Keratinocyte (primary cell): ENCODE data around the gene ZNF416. TPM values are rescaled to one million over a fixed set of nuclear protein-coding genes. Genes with fewer than 3 reads are reported as not detected.
A peak's percentile ranks its signal among the peaks of the same experiment; 100 is the strongest.

Source experiments
- DNase-seq: peaks from one replicate; pipeline ENCODE4 v3.0.0-alpha.2; 2011; ENCODE audit warnings: low read depth, missing footprints, low spot score
- FAIRE-seq: peaks from 2 replicates; lab custom pipeline; 2011; peaks lifted over from hg19 to GRCh38; lab: Jason Lieb, UNC
- H2AFZ ChIP-seq: 2 replicates; pipeline ENCODE4 v1.6.0; 2012; ENCODE audit warnings: low read length, control low read depth, inconsistent platforms; ENCODE audit not compliant: control insufficient read depth
- H3K27ac ChIP-seq: 2 replicates; pipeline ENCODE4 v1.5.1; 2011; ENCODE audit warnings: low read length; ENCODE audit not compliant: control insufficient read depth, insufficient read depth
- H3K27me3 ChIP-seq: 3 replicates; pipeline ENCODE4 v1.6.0; 2011; ENCODE audit warnings: low read length; ENCODE audit not compliant: control insufficient read depth, insufficient read depth; ENCODE audit errors: extremely low read depth
- H3K36me3 ChIP-seq, 2 experiments: 2 replicates in 1 of 2; 3 replicates in 1 of 2; pipeline ENCODE4 v1.5.1; 2011; ENCODE audit warnings: low read length in 2 of 2, mild to moderate bottlenecking in 1 of 2; ENCODE audit not compliant: control insufficient read depth in 2 of 2, insufficient read depth in 2 of 2; ENCODE audit errors: extremely low read depth in 1 of 2
- H3K4me1 ChIP-seq: 3 replicates; pipeline ENCODE4 v1.5.1; 2011; ENCODE audit warnings: low read length; ENCODE audit not compliant: control insufficient read depth, insufficient read depth; ENCODE audit errors: extremely low read depth
- H3K4me2 ChIP-seq: 3 replicates; pipeline ENCODE4 v1.6.0; 2011; ENCODE audit warnings: low read depth, low read length; ENCODE audit not compliant: control insufficient read depth, insufficient read depth; ENCODE audit errors: extremely low read depth
- H3K4me3 ChIP-seq, 3 experiments: fragments of 200-600 bp in 1 of 3; sonication (generic) in 1 of 3; 2 replicates in 2 of 3; 3 replicates in 1 of 3; pipeline ENCODE4 v1.5.1; 2011 to 2016; ENCODE audit warnings: low read length in 3 of 3, mild to moderate bottlenecking in 3 of 3, control low read depth in 2 of 3, inconsistent platforms in 1 of 3, low read depth in 1 of 3, mixed read lengths in 1 of 3, mixed run types in 1 of 3, moderate library complexity in 1 of 3; ENCODE audit not compliant: control insufficient read depth in 2 of 3, insufficient read depth in 2 of 3; ENCODE audit errors: extremely low read depth in 1 of 3
- H3K79me2 ChIP-seq: 2 replicates; pipeline ENCODE4 v1.6.0; 2012; ENCODE audit warnings: low read length; ENCODE audit not compliant: control insufficient read depth, insufficient read depth
- H3K9ac ChIP-seq: 3 replicates; pipeline ENCODE4 v1.6.0; 2011; ENCODE audit warnings: low read length; ENCODE audit not compliant: control insufficient read depth, insufficient read depth; ENCODE audit errors: extremely low read depth
- H3K9me1 ChIP-seq: 3 replicates; pipeline ENCODE4 v1.6.0; 2011; ENCODE audit warnings: low read length; ENCODE audit not compliant: control insufficient read depth, insufficient read depth; ENCODE audit errors: extremely low read depth
- H3K9me3 ChIP-seq: 2 replicates; pipeline ENCODE4 v1.5.1; 2012; ENCODE audit warnings: low read depth, low read length; ENCODE audit not compliant: control insufficient read depth
- H4K20me1 ChIP-seq: 3 replicates; pipeline ENCODE4 v1.6.0; 2011; ENCODE audit warnings: low read length; ENCODE audit not compliant: control insufficient read depth, insufficient read depth; ENCODE audit errors: extremely low read depth
- EZH2 ChIP-seq: IDR thresholded peaks from one replicate; pipeline ENCODE4 v1.6.1; 2012; ENCODE audit warnings: inconsistent platforms, mild to moderate bottlenecking, low read length, moderate library complexity
- dilution Hi-C: fragments of 300-500 bp; cut with MboI; formaldehyde crosslinking; loops from one replicate; pipeline ENCODE4 v1.7.0; 2020; ENCODE audit warnings: low sequenced_read_pairs; ENCODE audit not compliant: extremely low pct_ligation_motif_present
- polyA plus RNA-seq, 5 experiments: library from polyadenylated mRNA; depleted of rRNA in 3 of 5; stranded (reverse) in 3 of 5; stranded (forward) in 1 of 5; unstranded in 1 of 5; fragments of >200 nt; gene quantifications; 1 replicate in 1 of 5; 2 replicates in 3 of 5; 3 replicates in 1 of 5; pipeline versions ENCODE4 v1.2.1 to v1.2.3, GENCODE V29; 2011 to 2012; ENCODE audit warnings: missing spikeins in 2 of 5, low read depth in 1 of 5, low replicate concordance in 1 of 5
- TF ChIP-seq, protein P1 (sequence below), 3 experiments: IDR thresholded peaks in 1 of 3; conservative IDR thresholded peaks in 1 of 3; optimal IDR thresholded peaks in 1 of 3; 2 replicates in 2 of 3; 3 replicates in 1 of 3; pipeline versions ENCODE3 to v1.5.1; 2011; ENCODE audit warnings: low read length in 3 of 3, mild to moderate bottlenecking in 3 of 3, moderate library complexity in 2 of 3, control low read depth in 1 of 3, inconsistent platforms in 1 of 3; ENCODE audit not compliant: insufficient read depth in 2 of 3; ENCODE audit errors: extremely low read depth in 1 of 3

ZNF416 gene
- polyA plus RNA-seq, 1 donor (not counting 4 experiments of a cell fraction or from before 2014, with no cell fraction given) = 4.4 TPM

DNA sequence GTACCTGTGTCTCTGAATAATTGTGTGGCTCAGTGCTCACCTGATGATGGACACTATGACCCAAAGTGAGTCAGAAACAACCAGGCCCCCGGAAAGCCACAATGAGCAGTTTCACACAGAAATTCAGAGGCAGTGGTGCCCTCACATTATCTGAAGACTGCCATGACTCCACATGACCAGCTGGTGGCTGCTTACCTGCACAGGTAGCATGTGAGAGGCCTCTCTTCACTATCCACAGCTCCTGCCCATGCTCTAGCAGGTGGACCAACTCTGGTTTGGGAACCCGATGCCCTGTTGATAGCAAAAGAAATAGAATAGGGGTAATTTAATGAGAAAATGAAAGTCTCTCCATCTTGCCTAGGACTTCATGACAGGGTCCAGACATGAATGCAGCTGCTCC is 26.3 kb downstream of the ZNF416 start:
- H3K36me3 ChIP-seq = peaks cover 35 to 51% of the 10 kb centered on the region in 2 experiments

DNA sequence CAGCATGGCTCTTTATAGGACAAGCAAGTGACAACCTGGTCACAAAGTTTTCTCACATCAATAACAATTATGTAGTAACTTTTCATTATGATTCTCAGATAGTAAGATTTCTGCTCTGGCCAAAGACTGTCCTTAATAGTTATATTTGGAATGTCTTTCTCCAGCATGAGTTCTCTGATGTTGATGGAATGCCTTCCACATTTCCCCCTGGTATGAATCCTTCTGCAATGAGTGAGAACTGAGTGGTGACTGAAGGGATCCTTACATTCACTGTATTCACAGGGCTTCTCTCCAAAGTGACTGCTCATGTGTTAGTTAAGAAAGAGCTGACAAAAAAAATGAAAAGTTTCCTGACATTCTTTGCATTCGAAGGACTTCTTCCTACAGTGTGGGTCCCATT is 32.2 kb downstream of the ZNF416 start:
- H3K4me1 ChIP-seq = no peaks in the 10 kb centered on the region
- FAIRE-seq (no peak), DNase-seq (no peak)
- peaks cover 31 to 36% of the 10 kb centered on the region in 2 experiments for H3K36me3 ChIP-seq
- H3K79me2 ChIP-seq = no peaks in the 10 kb centered on the region
- peaks cover 49% of the 10 kb centered on the region for H3K9me3 ChIP-seq
- H3K9ac ChIP-seq = no peak overlapping the region
- H3K4me2 ChIP-seq = no peak overlapping the region
- no peak overlapping the region for H2AFZ ChIP-seq
- H3K27ac ChIP-seq = no peak overlapping the region
- dilution Hi-C loops = no loop called here
- H3K27me3 ChIP-seq = no peaks in the 10 kb centered on the region
- H3K9me1 ChIP-seq = no peaks in the 10 kb centered on the region
- H3K4me3 ChIP-seq = no peak overlapping the region
- no peak for TF ChIP-seq EZH2
- TF ChIP-seq, protein P1, sequence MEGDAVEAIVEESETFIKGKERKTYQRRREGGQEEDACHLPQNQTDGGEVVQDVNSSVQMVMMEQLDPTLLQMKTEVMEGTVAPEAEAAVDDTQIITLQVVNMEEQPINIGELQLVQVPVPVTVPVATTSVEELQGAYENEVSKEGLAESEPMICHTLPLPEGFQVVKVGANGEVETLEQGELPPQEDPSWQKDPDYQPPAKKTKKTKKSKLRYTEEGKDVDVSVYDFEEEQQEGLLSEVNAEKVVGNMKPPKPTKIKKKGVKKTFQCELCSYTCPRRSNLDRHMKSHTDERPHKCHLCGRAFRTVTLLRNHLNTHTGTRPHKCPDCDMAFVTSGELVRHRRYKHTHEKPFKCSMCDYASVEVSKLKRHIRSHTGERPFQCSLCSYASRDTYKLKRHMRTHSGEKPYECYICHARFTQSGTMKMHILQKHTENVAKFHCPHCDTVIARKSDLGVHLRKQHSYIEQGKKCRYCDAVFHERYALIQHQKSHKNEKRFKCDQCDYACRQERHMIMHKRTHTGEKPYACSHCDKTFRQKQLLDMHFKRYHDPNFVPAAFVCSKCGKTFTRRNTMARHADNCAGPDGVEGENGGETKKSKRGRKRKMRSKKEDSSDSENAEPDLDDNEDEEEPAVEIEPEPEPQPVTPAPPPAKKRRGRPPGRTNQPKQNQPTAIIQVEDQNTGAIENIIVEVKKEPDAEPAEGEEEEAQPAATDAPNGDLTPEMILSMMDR (optimal IDR thresholded peaks at IDR 0.05 in 1 of 3, IDR thresholded peaks at IDR 0.05 in 1 of 3, conservative IDR thresholded peaks at IDR 0.05 in 1 of 3; ENCODE audit: extremely low read depth in 1 of 3, insufficient read depth in 2 of 3, low read length in 3 of 3) = no peak
- H4K20me1 ChIP-seq = no peaks in the 10 kb centered on the region

More for the DNA sequence above, 26.3 kb downstream of the ZNF416 start:
- FAIRE-seq (no peak), DNase-seq (no peak)
- Histone ChIP-seq H3K9me3 (peaks cover 12% of the 10 kb centered on the region), H3K27ac (no peak overlapping the region), H3K4me3 (no peak overlapping the region), H3K79me2 (peaks cover 2% of the 10 kb centered on the region), H3K9me1 (no peaks in the 10 kb centered on the region), H3K4me2 (no peak overlapping the region), H4K20me1 (no peaks in the 10 kb centered on the region), H2AFZ (no peak overlapping the region), H3K9ac (no peak overlapping the region), H3K4me1 (no peaks in the 10 kb centered on the region), H3K27me3 (no peaks in the 10 kb centered on the region)
- no peak for TF ChIP-seq EZH2
- TF ChIP-seq, protein P1 (optimal IDR thresholded peaks at IDR 0.05 in 1 of 3, IDR thresholded peaks at IDR 0.05 in 1 of 3, conservative IDR thresholded peaks at IDR 0.05 in 1 of 3; ENCODE audit: extremely low read depth in 1 of 3, insufficient read depth in 2 of 3, low read length in 3 of 3) = peak; percentile 8 to 18 (median 11)
- dilution Hi-C loops = no loop called here
